Smooth muscle cell (in vitro differentiated cells): ENCODE results near the gene IGSF9B. TPM values are rescaled to one million over a fixed set of nuclear protein-coding genes. Genes with fewer than 3 reads are reported as not detected.

ENCODE experiments used
- DNase-seq: peaks from one replicate; lab custom pipeline; 2025; ENCODE audit not compliant: unreplicated experiment; lab: John Stamatoyannopoulos, UW
- H2AFZ ChIP-seq: fragments of 200-600 bp; sonication (generic); 2 replicates; pipeline ENCODE4 v1.6.0; 2016; ENCODE audit warnings: antibody characterized with exemption, low read depth, mild to moderate bottlenecking
- H3F3A ChIP-seq: fragments of 200-600 bp; sonication (generic); 2 replicates; pipeline ENCODE4 v1.6.0; 2017; ENCODE audit warnings: antibody characterized with exemption, low read depth
- H3K27ac ChIP-seq: fragments of 200-600 bp; sonication (generic); 2 replicates; pipeline ENCODE4 v1.5.1; 2016; ENCODE audit warnings: low read depth, mild to moderate bottlenecking
- H3K27me3 ChIP-seq: fragments of 200-600 bp; sonication (generic); 2 replicates; pipeline ENCODE4 v1.6.1; 2016; ENCODE audit warnings: low read depth, mild to moderate bottlenecking
- H3K36me3 ChIP-seq: fragments of 200-600 bp; sonication (generic); 2 replicates; pipeline ENCODE4 v1.5.1; 2016; ENCODE audit warnings: low read depth
- H3K4me1 ChIP-seq: fragments of 200-600 bp; sonication (generic); 2 replicates; pipeline ENCODE4 v1.5.1; 2016; ENCODE audit warnings: low read depth
- H3K4me2 ChIP-seq: fragments of 200-600 bp; sonication (generic); 2 replicates; pipeline ENCODE4 v1.6.0; 2016; ENCODE audit warnings: mild to moderate bottlenecking
- H3K4me3 ChIP-seq: fragments of 200-600 bp; sonication (generic); 2 replicates; pipeline ENCODE4 v1.5.1; 2016; ENCODE audit warnings: mild to moderate bottlenecking
- H3K79me2 ChIP-seq: fragments of 200-600 bp; sonication (generic); 2 replicates; pipeline ENCODE4 v1.6.0; 2016; ENCODE audit warnings: low read depth, mild to moderate bottlenecking
- H3K9ac ChIP-seq: fragments of 200-600 bp; sonication (generic); 2 replicates; pipeline ENCODE4 v1.6.0; 2016; ENCODE audit warnings: low read depth
- H3K9me3 ChIP-seq: fragments of 200-600 bp; sonication (generic); replicated peaks from 2 replicates; pipeline ENCODE4 v1.5.1; 2016; ENCODE audit warnings: low read depth
- H4K20me1 ChIP-seq: fragments of 200-600 bp; sonication (generic); 2 replicates; pipeline ENCODE4 v1.6.0; 2016; ENCODE audit warnings: low read depth
- WGBS: methylation state at CpG from one replicate; pipeline ENCODE4 v1.1.7; 2016; ENCODE audit warnings: low lambda C conversion rate; 5-methylcytosine and 5-hydroxymethylcytosine counted together
- polyA plus RNA-seq: library from polyadenylated mRNA; unstranded; fragments of >200 nt; fragmentation: Nextera tagmentation; extraction: Ambion mirVana; gene quantifications from 2 replicates; pipeline ENCODE4 v1.2.1, GENCODE V29; 2016
- total RNA-seq: library from RNA; depleted of rRNA; stranded (reverse); fragments of >200 nt; gene quantifications from 2 replicates; pipeline ENCODE4 v1.2.3, GENCODE V29; 2014
- TF ChIP-seq, protein P1 (sequence below): fragments of 200-600 bp; sonication (generic); IDR thresholded peaks from 2 replicates; pipeline ENCODE4 v1.5.1; 2017; ENCODE audit warnings: borderline replicate concordance, mild to moderate bottlenecking, antibody characterized with exemption; ENCODE audit not compliant: insufficient read depth, poor library complexity, severe bottlenecking

IGSF9B gene
- total and polyA plus RNA-seq, 2 experiments from 2014 or later = 0.82 to 1.7 TPM

DNA sequence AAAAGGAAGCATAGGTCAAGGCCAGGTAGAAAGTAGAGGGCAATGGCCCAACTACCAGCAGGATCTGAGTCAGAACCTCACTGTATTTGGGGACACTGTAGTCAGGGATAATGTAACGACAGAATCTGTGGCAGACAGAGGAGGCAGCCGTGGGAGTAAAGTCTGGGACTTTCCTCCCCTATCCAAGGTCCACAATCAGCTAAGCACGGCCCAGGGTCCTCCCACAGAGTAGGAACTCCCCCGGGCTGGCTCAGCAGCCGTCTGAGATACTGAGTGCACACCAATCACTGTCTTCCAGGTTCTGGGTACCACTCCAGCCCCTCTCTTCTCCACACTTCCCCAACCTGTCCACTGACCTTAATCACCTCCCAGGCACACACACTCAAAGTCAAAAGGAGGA is 3.2 kb downstream of the IGSF9B start:
- Histone ChIP-seq H3K9me3 (no peaks in the 10 kb centered on the region), H3K4me3 (no peak overlapping the region), H3K4me1 (peaks cover 37% of the 10 kb centered on the region), H3K4me2 (peak overlapping the region; percentile 80), H3K36me3 (no peaks in the 10 kb centered on the region), H3K79me2 (no peaks in the 10 kb centered on the region), H3K27ac (peak overlapping the region; percentile 44), H3K27me3 (peaks cover 43% of the 10 kb centered on the region), H4K20me1 (no peaks in the 10 kb centered on the region), H3F3A (peaks cover 11% of the 10 kb centered on the region), H2AFZ (no peak overlapping the region), H3K9ac (no peak overlapping the region)
- no peak for DNase-seq
- TF ChIP-seq, protein P1, sequence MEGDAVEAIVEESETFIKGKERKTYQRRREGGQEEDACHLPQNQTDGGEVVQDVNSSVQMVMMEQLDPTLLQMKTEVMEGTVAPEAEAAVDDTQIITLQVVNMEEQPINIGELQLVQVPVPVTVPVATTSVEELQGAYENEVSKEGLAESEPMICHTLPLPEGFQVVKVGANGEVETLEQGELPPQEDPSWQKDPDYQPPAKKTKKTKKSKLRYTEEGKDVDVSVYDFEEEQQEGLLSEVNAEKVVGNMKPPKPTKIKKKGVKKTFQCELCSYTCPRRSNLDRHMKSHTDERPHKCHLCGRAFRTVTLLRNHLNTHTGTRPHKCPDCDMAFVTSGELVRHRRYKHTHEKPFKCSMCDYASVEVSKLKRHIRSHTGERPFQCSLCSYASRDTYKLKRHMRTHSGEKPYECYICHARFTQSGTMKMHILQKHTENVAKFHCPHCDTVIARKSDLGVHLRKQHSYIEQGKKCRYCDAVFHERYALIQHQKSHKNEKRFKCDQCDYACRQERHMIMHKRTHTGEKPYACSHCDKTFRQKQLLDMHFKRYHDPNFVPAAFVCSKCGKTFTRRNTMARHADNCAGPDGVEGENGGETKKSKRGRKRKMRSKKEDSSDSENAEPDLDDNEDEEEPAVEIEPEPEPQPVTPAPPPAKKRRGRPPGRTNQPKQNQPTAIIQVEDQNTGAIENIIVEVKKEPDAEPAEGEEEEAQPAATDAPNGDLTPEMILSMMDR = no peak
- 45% methylated on average over 5 of the region's 5 CpGs for WGBS

DNA sequence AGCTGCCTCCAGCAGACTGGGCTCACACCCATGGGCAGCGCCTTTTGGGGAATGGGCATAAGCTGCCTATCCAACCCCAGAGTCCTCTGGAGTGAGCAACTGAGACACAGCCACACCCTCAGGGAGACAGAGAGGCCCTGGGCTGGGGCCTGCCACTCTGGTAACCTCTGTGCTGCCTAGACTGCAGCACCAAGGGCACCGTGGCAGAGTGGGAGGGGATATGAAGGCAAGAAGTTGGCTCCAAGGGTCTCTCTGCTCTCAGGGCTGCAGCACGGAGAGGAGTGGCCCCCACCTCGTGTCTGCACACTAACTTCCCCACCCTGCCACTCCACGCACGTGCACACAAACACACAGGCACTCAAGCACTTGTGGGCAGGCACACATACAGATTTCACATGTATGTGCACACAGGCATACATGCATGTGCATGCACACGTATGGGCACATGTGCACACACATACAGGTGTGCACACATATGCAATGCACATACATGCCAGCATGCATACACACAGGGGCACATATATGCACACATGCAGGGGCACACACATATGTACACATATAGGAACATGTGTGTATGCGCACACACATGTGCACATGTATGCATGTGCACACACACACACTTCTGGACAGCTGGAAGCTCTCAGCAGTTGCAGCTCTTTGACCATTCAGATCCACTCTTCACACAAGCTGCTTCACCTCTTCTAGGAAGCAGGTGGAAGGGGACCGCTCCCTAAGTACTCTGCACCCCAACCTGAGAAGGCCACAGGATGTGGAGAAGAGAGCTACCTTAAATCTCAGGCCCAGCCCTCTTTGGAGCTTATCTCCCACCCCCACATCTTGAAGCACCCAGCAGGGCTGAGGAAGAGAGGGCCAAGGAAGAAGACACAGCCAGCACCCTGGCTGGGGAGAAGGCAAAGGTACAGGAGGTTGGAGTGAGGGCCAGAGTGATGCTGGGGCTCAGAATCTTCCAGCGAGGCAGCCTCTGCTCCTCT is 4.3 kb downstream of the IGSF9B start:
- DNase-seq = no peak
- Histone ChIP-seq H3K9ac (peak overlapping the region; percentile 34), H3K4me1 (peaks cover 40% of the 10 kb centered on the region), H3K79me2 (no peaks in the 10 kb centered on the region), H3K4me3 (no peak overlapping the region), H3F3A (peaks cover 11% of the 10 kb centered on the region), H2AFZ (no peak overlapping the region), H3K9me3 (no peaks in the 10 kb centered on the region), H3K27me3 (peaks cover 32% of the 10 kb centered on the region), H3K4me2 (peak overlapping the region; percentile 80), H3K36me3 (no peaks in the 10 kb centered on the region), H3K27ac (peak overlapping the region; percentile 78), H4K20me1 (peaks cover 4% of the 10 kb centered on the region)
- 82% methylated on average over 10 of the region's 10 CpGs for WGBS
- TF ChIP-seq, protein P1 = no peak

- Histone ChIP-seq H3K4me2 (peak overlapping the region; percentile 80), H3F3A (peaks cover 11% of the 10 kb centered on the region), H3K79me2 (no peaks in the 10 kb centered on the region), H3K9ac (peak overlapping the region; percentile 74), H3K4me1 (peaks cover 48% of the 10 kb centered on the region), H4K20me1 (peaks cover 12% of the 10 kb centered on the region), H3K27ac (peak overlapping the region; percentile 78), H3K27me3 (peaks cover 27% of the 10 kb centered on the region), H3K36me3 (no peaks in the 10 kb centered on the region), H3K4me3 (peak overlapping the region; percentile 39), H3K9me3 (no peaks in the 10 kb centered on the region), H2AFZ (peak overlapping the region; percentile 4)
- 15% methylated on average over 32 of the region's 32 CpGs for WGBS
- TF ChIP-seq, protein P1 = no peak
- DNase-seq = no peak
Measured at GRCh38 chr11:133951327-133952198, 5.2 kb downstream of the IGSF9B start.
